Calu3 (cell line): ENCODE results near the gene MBD5. TPM values are rescaled to one million over a fixed set of nuclear protein-coding genes. Genes with fewer than 3 reads are reported as not detected.
A peak's percentile ranks its signal among the peaks of the same experiment; 100 is the strongest.
"Not testable (repeated sequence)": the region's sequence is repeated elsewhere in the genome, so short reads cannot be mapped to it uniquely, and the experiment has no call there.

Experiments
- BruUV-seq: library from RNA; stranded (reverse); fragments of 400-500 nt; replicated peaks from 2 replicates; lab custom pipeline; 2021; lab: Mats Ljungman, UMichigan
- CTCF ChIA-PET: fragments of 300-600 bp; sonication (Branson Sonifier 250); formaldehyde crosslinking; loops from one replicate; lab custom pipeline; 2022; ENCODE audit warnings: antibody characterized with exemption; lab: Charles Lee
- DNase-seq: peaks from one replicate; pipeline ENCODE4 v3.0.0; 2022
- H3K27ac Mint-ChIP-seq: one replicate; pipeline ENCODE4 v1.8.0; 2022; ENCODE audit warnings: mixed read lengths; ENCODE audit not compliant: unreplicated experiment
- H3K27me3 Mint-ChIP-seq: one replicate; pipeline ENCODE4 v1.8.0; 2022; ENCODE audit warnings: mixed read lengths; ENCODE audit not compliant: unreplicated experiment
- H3K36me3 Mint-ChIP-seq: one replicate; pipeline ENCODE4 v1.8.0; 2022; ENCODE audit warnings: mild to moderate bottlenecking, moderate library complexity, mixed read lengths; ENCODE audit not compliant: insufficient read depth, unreplicated experiment
- H3K4me1 Mint-ChIP-seq: one replicate; pipeline ENCODE4 v1.8.0; 2022; ENCODE audit warnings: mild to moderate bottlenecking, low read depth, mixed read lengths; ENCODE audit not compliant: unreplicated experiment
- H3K4me3 Mint-ChIP-seq: one replicate; pipeline ENCODE4 v1.8.0; 2022; ENCODE audit warnings: mild to moderate bottlenecking, low read depth, moderate library complexity, mixed read lengths; ENCODE audit not compliant: unreplicated experiment
- H3K9me3 Mint-ChIP-seq: one replicate; pipeline ENCODE4 v1.8.0; 2022; ENCODE audit warnings: low read depth, mixed read lengths; ENCODE audit not compliant: unreplicated experiment
- intact Hi-C: fragments of 100-400 bp; cut with micrococcal nuclease; formaldehyde crosslinking; loops from one replicate; pipeline ENCODE4 v1.10.0; 2022; ENCODE audit not compliant: unreplicated experiment
- total RNA-seq: library from RNA; stranded (reverse); gene quantifications from 2 replicates; pipeline ENCODE4 v1.2.3, GENCODE V29; 2022
- TF ChIP-seq, protein P1 (sequence below): fragments of 200-600 bp; IDR thresholded peaks from one replicate; pipeline ENCODE4 v1.8.0; 2022; ENCODE audit warnings: antibody characterized with exemption; ENCODE audit not compliant: unreplicated experiment

MBD5 gene
- total RNA-seq, 1 experiment from 2014 or later, result 36.4 TPM

- Mint-ChIP-seq H3K36me3 (no peaks in the 10 kb centered on the region), H3K27me3 (no peaks in the 10 kb centered on the region), H3K27ac (no peak overlapping the region), H3K4me3 (no peak overlapping the region), H3K9me3 (no peaks in the 10 kb centered on the region), H3K4me1 (peaks cover 6% of the 10 kb centered on the region)
- no peak for DNase-seq
- intact Hi-C loops, result loop anchor here (1.0 kb wide), 1 partner anchor 520 kb away; no protein-coding TSS in a partner anchor
- TF ChIP-seq, protein P1, sequence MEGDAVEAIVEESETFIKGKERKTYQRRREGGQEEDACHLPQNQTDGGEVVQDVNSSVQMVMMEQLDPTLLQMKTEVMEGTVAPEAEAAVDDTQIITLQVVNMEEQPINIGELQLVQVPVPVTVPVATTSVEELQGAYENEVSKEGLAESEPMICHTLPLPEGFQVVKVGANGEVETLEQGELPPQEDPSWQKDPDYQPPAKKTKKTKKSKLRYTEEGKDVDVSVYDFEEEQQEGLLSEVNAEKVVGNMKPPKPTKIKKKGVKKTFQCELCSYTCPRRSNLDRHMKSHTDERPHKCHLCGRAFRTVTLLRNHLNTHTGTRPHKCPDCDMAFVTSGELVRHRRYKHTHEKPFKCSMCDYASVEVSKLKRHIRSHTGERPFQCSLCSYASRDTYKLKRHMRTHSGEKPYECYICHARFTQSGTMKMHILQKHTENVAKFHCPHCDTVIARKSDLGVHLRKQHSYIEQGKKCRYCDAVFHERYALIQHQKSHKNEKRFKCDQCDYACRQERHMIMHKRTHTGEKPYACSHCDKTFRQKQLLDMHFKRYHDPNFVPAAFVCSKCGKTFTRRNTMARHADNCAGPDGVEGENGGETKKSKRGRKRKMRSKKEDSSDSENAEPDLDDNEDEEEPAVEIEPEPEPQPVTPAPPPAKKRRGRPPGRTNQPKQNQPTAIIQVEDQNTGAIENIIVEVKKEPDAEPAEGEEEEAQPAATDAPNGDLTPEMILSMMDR, result no peak
- CTCF ChIA-PET, result interaction anchor here (1.2 to 1.7 kb wide), 3 partner anchors 520 to 1005 kb away, joined by 3 to 12 read pairs (median 3); no protein-coding TSS in a partner anchor
- BruUV-seq, result no TSS peak
Measured at GRCh38 chr2:147989102-147989501, 31.8 kb upstream of the MBD5 start.

- Mint-ChIP-seq H3K9me3 (no peaks in the 10 kb centered on the region), H3K4me1 (peaks cover 6% of the 10 kb centered on the region), H3K36me3 (no peaks in the 10 kb centered on the region), H3K27ac (no peak overlapping the region), H3K4me3 (no peak overlapping the region), H3K27me3 (no peaks in the 10 kb centered on the region)
- peak; percentile 13 for DNase-seq
- CTCF ChIA-PET, result interaction anchor here (1.2 to 2.0 kb wide), 3 partner anchors 31 to 1004 kb away, joined by 3 to 12 read pairs (median 7); partner anchors contain the start of genes MBD5 and ORC4
- TF ChIP-seq, protein P1, result peak; percentile 11
- BruUV-seq, result no TSS peak
- intact Hi-C loops, result loop anchor here (1.0 to 5.0 kb wide), 2 partner anchors 212 to 519 kb away; no protein-coding TSS in a partner anchor
Measured at GRCh38 chr2:147989809-147990403, 31.0 kb upstream of the MBD5 start.

- H3K4me3 Mint-ChIP-seq, DNase-seq, CTCF ChIA-PET, H3K9me3 Mint-ChIP-seq, H3K4me1 Mint-ChIP-seq, H3K27ac Mint-ChIP-seq, H3K27me3 Mint-ChIP-seq, H3K36me3 Mint-ChIP-seq, BruUV-seq: not testable (repeated sequence)
- intact Hi-C loops, result loop anchor here (5.0 kb wide), 1 partner anchor 207 kb away; no protein-coding TSS in a partner anchor
Measured at GRCh38 chr2:147994965-147995364, 25.9 kb upstream of the MBD5 start.

GRCh38 chr2:147996828-147997227 is 24.1 kb upstream of the MBD5 start:
- TF ChIP-seq, protein P1, result no peak
- no peaks in the 10 kb centered on the region for H3K36me3 Mint-ChIP-seq
- no peak overlapping the region for H3K27ac Mint-ChIP-seq
- no peaks in the 10 kb centered on the region for H3K27me3 Mint-ChIP-seq
- no peak for DNase-seq
- intact Hi-C loops, result no loop called here
- H3K4me1 Mint-ChIP-seq, result peaks cover 6% of the 10 kb centered on the region
- BruUV-seq, result no TSS peak
- peaks cover 2% of the 10 kb centered on the region for H3K9me3 Mint-ChIP-seq
- H3K4me3 Mint-ChIP-seq, result no peak overlapping the region
- CTCF ChIA-PET, result no interaction called here

DNA sequence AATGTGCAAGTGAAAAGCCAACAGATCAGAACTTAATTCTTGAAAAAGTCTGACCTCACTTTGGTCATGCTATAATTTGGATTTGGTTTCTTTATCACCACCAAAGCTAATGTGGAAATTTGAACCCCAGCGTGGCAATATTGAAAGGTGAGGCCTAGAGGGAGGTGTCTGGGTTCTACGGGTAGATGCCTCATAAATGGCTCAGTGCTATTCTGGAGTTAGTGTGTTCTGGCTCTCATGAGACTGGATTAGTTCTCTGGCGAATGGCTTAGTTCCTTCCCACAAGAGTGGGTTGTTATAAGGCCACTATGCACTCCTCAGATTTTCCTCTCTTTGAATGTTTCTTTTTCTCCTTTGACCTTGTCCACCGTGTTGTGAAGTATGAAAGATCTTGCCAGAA is 22.7 kb upstream of the MBD5 start:
- no peak overlapping the region for H3K27ac Mint-ChIP-seq
- DNase-seq, result no peak
- H3K36me3 Mint-ChIP-seq, result no peaks in the 10 kb centered on the region
- TF ChIP-seq, protein P1, result no peak
- no peaks in the 10 kb centered on the region for H3K4me1 Mint-ChIP-seq
- intact Hi-C loops, result no loop called here
- H3K4me3 Mint-ChIP-seq, result no peak overlapping the region
- CTCF ChIA-PET, result interaction anchor here (2.1 kb wide), 1 partner anchor 511 kb away, joined by 5 read pairs; no protein-coding TSS in a partner anchor
- H3K27me3 Mint-ChIP-seq, result no peaks in the 10 kb centered on the region
- H3K9me3 Mint-ChIP-seq, result peaks cover 10% of the 10 kb centered on the region
- BruUV-seq, result no TSS peak
